ENCODE measurements around the gene TRAF3IP3. TPM values are rescaled to one million over a fixed set of nuclear protein-coding genes. Genes with fewer than 3 reads are reported as not detected.

The TRAF3IP3 gene
- total RNA-seq, 3 donors from 2014 or later, result 59.0 to 109 (median 85.2) TPM

DNA sequence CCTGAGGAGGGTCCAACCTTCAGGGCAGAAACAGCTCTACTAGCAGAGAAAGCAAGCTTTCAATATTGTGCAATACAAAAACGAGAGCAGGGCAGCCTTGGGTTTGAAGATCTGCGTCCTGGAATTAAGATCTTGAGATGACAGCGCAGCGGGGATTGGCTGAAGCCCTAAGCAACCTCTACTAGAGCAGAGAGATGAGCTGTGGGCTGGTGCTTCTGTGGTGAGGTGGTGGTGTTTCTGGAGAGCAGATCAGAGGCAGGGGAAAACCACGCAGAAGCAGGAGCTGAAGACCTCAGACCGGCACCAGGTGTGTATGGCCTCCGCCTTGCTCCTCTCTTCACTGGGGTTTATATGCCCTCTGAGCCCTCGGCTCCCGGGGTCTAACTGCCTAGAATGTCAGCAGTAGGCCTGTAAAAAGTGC lies 12.5 kb downstream of the TRAF3IP3 start:
- ATAC-seq (peak; percentile 87 to 89), DNase-seq (peak; percentile 71)
- H3K4me1 Mint-ChIP-seq (ENCODE audit: low read depth), result peaks cover 53% of the 10 kb centered on the region
- peaks cover 30% of the 10 kb centered on the region for H3K36me3 Mint-ChIP-seq (ENCODE audit: insufficient read depth)
- no peaks in the 10 kb centered on the region for H3K27me3 Mint-ChIP-seq (ENCODE audit: low read depth)
- H3K4me3 Mint-ChIP-seq, result no peak overlapping the region
- H3K9me3 Mint-ChIP-seq, result no peaks in the 10 kb centered on the region

DNA sequence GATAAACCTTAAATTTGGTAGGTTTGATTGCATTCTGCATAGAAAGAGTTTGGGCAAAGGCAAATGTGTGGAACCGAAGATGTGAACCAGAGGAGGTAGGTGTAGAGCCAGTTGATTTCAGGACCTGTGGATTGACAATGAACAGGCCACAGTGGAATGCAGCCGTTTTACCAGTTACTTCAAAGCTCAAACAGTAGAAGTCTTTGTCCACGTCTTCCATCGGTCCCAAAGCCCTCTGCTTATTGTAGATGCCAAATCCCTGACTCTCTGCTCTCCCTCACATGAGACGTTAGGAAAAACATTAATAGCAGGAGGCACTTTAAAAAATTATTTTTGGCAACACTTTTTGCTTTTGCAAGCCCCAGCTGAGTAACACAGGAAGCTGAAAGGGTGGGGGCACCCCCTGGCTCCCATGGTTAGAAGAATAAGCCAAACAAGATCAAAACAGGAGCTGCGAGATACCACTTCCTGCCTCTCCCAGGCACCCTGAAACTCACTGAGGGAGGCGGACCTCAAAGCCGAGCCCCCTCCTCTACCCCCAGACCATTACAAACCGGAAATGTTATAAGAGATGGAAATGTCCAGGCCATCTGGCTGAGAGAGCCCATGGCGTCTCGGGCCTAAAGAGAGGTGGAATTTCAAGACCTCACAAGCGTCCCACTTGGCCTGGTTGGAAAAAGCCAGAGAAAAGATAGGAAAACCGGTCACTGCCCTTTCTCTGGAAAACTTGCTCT lies 13.5 kb downstream of the TRAF3IP3 start:
- peak; percentile 61 for DNase-seq
- H3K27me3 Mint-ChIP-seq (ENCODE audit: low read depth), result no peaks in the 10 kb centered on the region
- peaks cover 45% of the 10 kb centered on the region for H3K4me1 Mint-ChIP-seq (ENCODE audit: low read depth)
- peak; percentile 72 to 75 for ATAC-seq
- peaks cover 26% of the 10 kb centered on the region for H3K36me3 Mint-ChIP-seq (ENCODE audit: insufficient read depth)
- no peak overlapping the region for H3K4me3 Mint-ChIP-seq
- no peaks in the 10 kb centered on the region for H3K9me3 Mint-ChIP-seq

DNA sequence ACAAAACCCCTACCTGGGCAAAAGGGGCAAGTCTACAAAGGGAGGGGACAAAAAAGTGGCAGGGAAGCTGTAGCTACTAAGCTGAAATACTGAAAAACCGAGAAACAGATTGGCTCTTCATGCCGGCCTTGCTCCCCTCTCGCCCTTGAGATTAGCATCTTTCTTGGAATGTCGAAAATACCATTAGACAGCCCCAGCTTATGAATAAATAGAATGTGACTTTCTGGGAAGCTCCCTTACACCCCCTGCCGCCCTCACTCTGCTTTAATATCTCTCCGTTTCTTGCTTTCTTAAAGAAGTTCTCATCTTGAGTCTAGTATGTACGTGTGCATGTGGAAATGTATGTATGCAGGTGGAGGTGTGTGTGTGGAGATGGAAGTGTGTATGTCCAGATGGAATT lies 14.1 kb downstream of the TRAF3IP3 start:
- no peak for DNase-seq
- no peak for ATAC-seq
- no peaks in the 10 kb centered on the region for H3K27me3 Mint-ChIP-seq (ENCODE audit: low read depth)
- H3K9me3 Mint-ChIP-seq, result no peaks in the 10 kb centered on the region
- peaks cover 43% of the 10 kb centered on the region for H3K4me1 Mint-ChIP-seq (ENCODE audit: low read depth)
- H3K36me3 Mint-ChIP-seq (ENCODE audit: insufficient read depth), result peaks cover 31% of the 10 kb centered on the region
- H3K4me3 Mint-ChIP-seq, result no peak overlapping the region

DNA sequence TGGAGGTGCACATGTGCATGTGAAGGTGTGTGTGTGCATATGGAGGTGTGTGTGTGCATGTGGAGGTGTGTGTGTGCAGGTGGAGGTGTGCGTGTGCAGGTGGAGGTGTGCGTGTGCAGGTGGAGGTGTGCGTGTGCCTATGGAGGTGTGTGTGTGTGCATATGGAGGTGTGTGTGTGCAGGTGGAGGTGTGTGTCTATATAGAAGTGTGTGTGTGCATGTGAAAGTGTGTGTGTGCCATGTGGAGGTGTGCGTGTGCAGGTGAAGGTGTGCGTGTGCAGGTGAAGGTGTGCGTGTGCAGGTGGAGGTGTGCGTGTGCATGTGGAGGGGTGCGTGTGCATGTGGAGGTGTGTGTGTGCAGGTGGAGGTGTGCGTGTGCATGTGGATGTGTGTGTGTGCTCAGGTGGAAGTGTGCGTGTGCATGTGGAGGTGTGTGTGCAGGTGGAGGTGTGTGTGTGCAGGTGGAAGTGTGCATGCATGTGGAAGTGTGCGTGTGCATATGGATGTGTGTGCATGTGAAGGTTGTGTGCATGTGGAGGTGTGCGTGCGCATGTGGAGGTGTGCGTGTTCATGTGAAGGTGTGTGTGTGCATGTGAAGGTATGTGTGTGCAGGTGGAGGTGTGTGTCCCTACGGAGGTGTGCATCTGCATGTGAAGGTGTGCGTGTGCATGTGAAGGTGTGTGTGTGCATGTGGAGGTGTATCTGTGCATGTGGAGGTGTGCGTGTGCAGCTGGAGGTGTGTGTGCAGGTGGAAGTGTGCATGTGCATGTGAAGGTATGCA lies 15.0 kb downstream of the TRAF3IP3 start:
- H3K4me1 Mint-ChIP-seq (ENCODE audit: low read depth), result peaks cover 38% of the 10 kb centered on the region
- DNase-seq (no peak), ATAC-seq (no peak)
- H3K36me3 Mint-ChIP-seq (ENCODE audit: insufficient read depth), result peaks cover 33% of the 10 kb centered on the region
- no peaks in the 10 kb centered on the region for H3K9me3 Mint-ChIP-seq
- H3K4me3 Mint-ChIP-seq, result no peak overlapping the region
- no peaks in the 10 kb centered on the region for H3K27me3 Mint-ChIP-seq (ENCODE audit: low read depth)

DNA sequence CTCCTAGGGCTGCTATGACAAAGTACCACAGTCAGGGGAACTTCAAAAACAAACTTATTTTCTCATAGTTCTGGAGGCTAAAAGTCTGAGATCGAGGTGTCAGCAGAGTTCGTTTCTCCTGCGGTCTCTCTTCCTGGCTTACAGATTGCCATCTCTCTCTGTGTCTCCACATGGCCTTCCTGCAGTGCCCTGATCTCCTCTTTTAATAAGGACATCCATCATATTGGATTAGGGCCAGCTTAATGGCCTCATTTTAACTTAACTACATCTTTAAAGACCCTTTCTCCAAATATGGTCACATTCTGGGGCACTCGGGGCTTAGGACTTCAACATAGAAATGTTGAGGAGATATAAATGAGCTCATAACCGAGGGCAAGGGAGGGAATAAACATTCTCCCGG lies 16.3 kb downstream of the TRAF3IP3 start:
- DNase-seq, result no peak
- no peak overlapping the region for H3K4me3 Mint-ChIP-seq
- peaks cover 29% of the 10 kb centered on the region for H3K4me1 Mint-ChIP-seq (ENCODE audit: low read depth)
- ATAC-seq, result no peak
- no peaks in the 10 kb centered on the region for H3K27me3 Mint-ChIP-seq (ENCODE audit: low read depth)
- peaks cover 38% of the 10 kb centered on the region for H3K36me3 Mint-ChIP-seq (ENCODE audit: insufficient read depth)
- H3K9me3 Mint-ChIP-seq, result no peaks in the 10 kb centered on the region

DNA sequence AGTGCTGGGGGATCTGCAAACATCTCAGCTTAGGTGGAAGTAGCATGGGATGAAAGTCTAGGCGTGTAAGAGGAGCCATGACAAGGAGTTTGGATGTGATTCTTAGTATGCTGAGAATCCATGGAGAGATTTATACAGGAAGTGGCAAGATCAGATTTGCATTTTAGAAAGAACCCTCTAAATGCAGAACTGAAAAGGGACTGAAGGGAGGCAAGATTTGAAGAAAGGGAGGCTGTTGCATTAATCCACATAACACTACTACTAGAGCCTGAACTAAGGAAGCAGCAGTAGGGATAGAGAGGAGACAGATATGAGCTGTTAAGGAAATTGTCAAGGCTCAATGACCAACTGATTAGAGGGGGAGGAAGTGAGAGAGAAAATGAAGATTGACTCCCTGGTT lies 18.7 kb downstream of the TRAF3IP3 start:
- H3K4me1 Mint-ChIP-seq (ENCODE audit: low read depth), result peaks cover 7% of the 10 kb centered on the region
- H3K4me3 Mint-ChIP-seq, result no peak overlapping the region
- no peak for DNase-seq
- no peaks in the 10 kb centered on the region for H3K9me3 Mint-ChIP-seq
- ATAC-seq, result no peak
- no peaks in the 10 kb centered on the region for H3K27me3 Mint-ChIP-seq (ENCODE audit: low read depth)
- H3K36me3 Mint-ChIP-seq (ENCODE audit: insufficient read depth), result peaks cover 55% of the 10 kb centered on the region

DNA sequence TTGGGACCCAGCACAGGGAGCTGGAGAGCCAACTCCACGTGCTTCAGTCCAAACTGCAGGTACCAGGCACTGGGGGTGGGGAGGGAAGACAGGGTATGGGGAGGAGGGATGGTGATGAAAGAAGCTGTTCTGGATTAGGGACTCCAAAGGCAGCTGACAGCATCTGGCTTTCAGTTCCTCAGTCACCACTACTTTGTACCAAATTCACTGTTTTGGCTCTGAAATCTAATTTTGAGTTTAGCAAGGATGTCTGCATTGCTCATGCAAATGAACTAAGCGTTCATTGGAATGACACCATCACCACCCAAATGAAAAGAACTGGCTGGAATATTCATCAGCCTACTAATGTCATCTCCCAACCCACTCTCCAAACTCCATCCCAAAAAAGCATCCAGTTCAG lies 19.8 kb downstream of the TRAF3IP3 start:
- no peaks in the 10 kb centered on the region for H3K9me3 Mint-ChIP-seq
- H3K4me1 Mint-ChIP-seq (ENCODE audit: low read depth), result peaks cover 7% of the 10 kb centered on the region
- no peak for DNase-seq
- no peak overlapping the region for H3K4me3 Mint-ChIP-seq
- H3K27me3 Mint-ChIP-seq (ENCODE audit: low read depth), result no peaks in the 10 kb centered on the region
- no peak for ATAC-seq
- peaks cover 60% of the 10 kb centered on the region for H3K36me3 Mint-ChIP-seq (ENCODE audit: insufficient read depth)

DNA sequence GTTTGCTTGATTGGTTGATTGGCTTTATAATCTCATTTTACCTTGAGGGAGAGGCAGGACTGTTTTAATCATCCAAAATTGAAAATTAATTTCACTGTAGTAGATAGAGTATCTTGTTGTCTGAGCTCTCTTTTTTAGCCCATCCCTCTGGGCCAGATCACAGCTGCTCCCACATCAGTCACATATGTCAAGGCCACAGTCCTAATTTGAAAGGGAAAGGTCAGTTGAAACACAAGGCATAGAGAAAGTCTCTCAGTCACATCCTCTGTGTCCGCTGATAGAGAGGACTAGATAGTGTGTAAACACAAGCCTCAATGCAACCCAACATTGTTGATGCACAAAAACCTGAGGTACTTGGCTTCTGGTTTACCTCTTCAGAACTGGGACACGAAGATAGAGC lies 21.7 kb downstream of the TRAF3IP3 start:
- Mint-ChIP-seq H3K27me3 (ENCODE audit: low read depth) (no peaks in the 10 kb centered on the region), H3K9me3 (no peaks in the 10 kb centered on the region), H3K4me1 (ENCODE audit: low read depth) (peaks cover 10% of the 10 kb centered on the region), H3K4me3 (no peak overlapping the region), H3K36me3 (ENCODE audit: insufficient read depth) (peaks cover 66% of the 10 kb centered on the region)
- DNase-seq (no peak), ATAC-seq (no peak)

DNA sequence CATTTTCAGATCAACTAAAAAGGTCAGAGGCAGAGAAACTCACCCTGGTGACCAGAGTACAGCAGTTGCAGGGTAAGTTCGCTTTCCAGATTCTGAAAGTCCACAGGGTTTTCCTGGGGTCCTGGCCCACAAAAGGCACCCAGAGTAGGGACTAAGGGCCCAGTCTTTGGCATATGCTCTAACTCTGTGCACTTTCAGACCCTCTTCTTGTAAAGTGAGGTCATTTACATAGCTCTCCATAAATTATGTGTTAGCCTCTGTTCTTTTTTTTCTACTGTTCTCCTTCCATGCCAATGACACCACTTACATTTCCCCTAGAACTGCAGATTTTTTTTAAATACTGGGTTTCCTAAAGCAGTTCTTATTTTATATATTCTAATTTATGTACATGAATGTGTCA lies 22.2 kb downstream of the TRAF3IP3 start:
- no peak for DNase-seq
- H3K27me3 Mint-ChIP-seq (ENCODE audit: low read depth), result no peaks in the 10 kb centered on the region
- H3K4me1 Mint-ChIP-seq (ENCODE audit: low read depth), result peaks cover 13% of the 10 kb centered on the region

DNA sequence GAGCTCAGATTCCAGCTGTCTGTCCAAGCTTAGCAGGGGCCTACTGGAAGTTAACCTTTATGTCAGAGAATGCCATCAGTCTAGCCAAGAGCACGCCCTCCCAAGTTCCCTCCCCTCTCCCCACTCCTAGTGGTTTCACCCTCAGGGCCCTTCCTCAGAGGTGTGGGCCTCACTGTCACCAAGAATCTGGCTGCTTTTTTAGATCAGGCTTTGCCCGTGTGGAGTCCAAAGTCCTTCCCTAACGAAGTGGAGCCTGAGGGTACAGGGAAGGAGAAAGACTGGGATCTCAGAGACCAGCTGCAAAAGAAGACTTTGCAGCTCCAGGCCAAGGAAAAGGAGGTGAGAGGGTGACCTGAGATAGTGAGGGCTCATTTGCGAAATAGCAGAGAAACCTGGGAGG lies 24.4 kb downstream of the TRAF3IP3 start:
- H3K4me1 Mint-ChIP-seq (ENCODE audit: low read depth), result peaks cover 32% of the 10 kb centered on the region
- DNase-seq (no peak), ATAC-seq (no peak)
- no peaks in the 10 kb centered on the region for H3K27me3 Mint-ChIP-seq (ENCODE audit: low read depth)
- no peaks in the 10 kb centered on the region for H3K9me3 Mint-ChIP-seq
- H3K36me3 Mint-ChIP-seq (ENCODE audit: insufficient read depth), result peaks cover 49% of the 10 kb centered on the region
- H3K4me3 Mint-ChIP-seq, result no peak overlapping the region

More for the DNA sequence above, 22.2 kb downstream of the TRAF3IP3 start:
- Mint-ChIP-seq H3K36me3 (ENCODE audit: insufficient read depth) (peaks cover 64% of the 10 kb centered on the region), H3K9me3 (no peaks in the 10 kb centered on the region), H3K4me3 (no peak overlapping the region)
- no peak for ATAC-seq

DNA sequence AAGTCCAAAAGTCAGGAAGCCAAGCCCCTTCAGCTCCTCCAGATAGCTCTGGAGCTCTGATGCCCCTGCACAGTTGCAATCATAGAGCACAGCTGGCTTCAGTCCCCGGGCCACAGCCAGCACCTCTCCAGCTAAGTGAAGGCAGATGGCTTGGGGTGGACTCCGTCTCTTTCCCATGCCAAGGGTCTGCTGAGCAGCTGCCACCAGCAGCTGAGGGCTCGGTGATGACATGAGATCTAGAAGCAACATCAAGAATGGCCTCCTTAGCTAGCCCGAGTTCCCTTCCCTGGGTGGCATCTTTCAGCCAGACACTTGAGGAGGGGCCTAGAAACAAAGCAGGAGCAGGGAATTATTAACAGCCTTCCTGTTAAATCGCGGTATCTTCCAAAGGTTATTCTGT lies 27.5 kb downstream of the TRAF3IP3 start:
- no peak for ATAC-seq

DNA sequence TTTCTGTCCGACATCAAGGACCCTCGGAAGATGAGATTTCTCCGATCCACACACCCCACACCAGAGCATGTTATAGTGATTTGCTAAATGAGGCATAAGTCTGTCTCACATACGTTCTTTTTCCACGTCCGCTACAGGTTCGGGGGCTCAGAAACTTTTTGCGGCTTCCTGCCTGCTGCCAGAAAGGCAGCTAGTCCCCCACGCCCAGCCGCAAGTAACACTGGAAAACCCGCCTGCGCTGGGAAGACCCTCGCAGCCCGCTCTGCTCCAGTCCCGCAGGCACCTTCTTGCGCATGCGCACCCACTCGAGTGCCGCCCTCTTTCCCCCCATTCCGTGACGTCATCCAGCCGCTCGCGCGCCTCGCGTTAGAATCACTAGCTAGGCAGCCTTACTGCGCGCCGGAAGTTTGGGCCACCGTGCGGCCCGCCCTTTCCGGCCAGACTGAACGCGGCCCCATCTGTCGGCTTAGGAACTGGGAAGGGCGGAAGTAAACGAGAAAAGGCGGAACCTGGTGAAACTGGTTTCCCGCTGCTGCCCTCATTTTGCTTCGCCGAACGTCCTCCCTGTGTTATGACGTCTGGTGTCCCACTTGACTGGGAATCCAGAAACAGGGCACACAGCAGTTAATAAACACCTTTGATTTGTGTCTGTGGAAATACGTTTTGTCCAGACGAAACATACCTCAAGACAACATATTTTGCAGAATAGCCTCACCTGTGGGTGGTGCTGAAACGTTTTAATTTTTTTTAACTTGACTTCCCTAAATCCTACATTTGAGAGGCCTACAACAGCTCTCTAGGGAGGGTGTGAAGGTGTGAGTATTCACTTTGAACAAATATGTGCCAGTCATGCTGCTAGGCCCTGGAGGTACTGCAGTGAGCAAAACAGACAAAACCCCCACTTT lies 28.7 kb downstream of the TRAF3IP3 start, which contains the start of gene C1orf74:
Gene C1orf74, minus strand, starts transcription at position 295 of the 905 bp plus-strand sequence. CDS start 925 bp downstream, outside the sequence.
- peaks cover 16% of the 10 kb centered on the region for H3K36me3 Mint-ChIP-seq (ENCODE audit: insufficient read depth)
- peaks cover 9% of the 10 kb centered on the region for H3K27me3 Mint-ChIP-seq (ENCODE audit: low read depth)

More for the DNA sequence above, 27.5 kb downstream of the TRAF3IP3 start:
- DNase-seq, result no peak
- Mint-ChIP-seq H3K36me3 (ENCODE audit: insufficient read depth) (peaks cover 25% of the 10 kb centered on the region), H3K27me3 (ENCODE audit: low read depth) (peaks cover 7% of the 10 kb centered on the region), H3K4me3 (peak overlapping the region; percentile 96), H3K4me1 (ENCODE audit: low read depth) (peaks cover 29% of the 10 kb centered on the region), H3K9me3 (no peaks in the 10 kb centered on the region)

DNA sequence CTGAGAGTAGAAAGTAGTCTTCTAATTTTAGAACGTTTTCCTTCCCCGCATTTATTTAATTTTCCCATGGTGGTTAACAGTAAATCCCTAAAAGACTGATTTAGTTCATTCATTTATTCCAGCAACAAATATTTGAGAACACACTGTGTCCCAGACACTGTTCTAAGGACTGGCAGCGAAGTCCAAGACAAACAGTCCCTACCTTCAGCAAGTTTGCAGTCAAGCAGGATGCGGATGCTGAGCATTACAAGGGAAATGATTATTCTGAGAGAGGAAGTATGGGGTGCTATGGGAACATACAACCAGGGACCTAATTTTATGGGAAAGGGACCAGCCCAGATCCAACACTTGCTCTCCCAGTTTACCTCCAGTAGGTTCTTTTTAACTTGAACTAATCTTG lies 29.7 kb downstream of the TRAF3IP3 start:
- Mint-ChIP-seq H3K4me3 (no peak overlapping the region), H3K4me1 (ENCODE audit: low read depth) (peaks cover 26% of the 10 kb centered on the region), H3K9me3 (no peaks in the 10 kb centered on the region), H3K36me3 (ENCODE audit: insufficient read depth) (peaks cover 10% of the 10 kb centered on the region), H3K27me3 (ENCODE audit: low read depth) (peaks cover 12% of the 10 kb centered on the region)
- no peak for DNase-seq
- no peak for ATAC-seq

More for the DNA sequence above, 28.7 kb downstream of the TRAF3IP3 start, which contains the start of gene C1orf74:
- ATAC-seq (peak; percentile 99), DNase-seq (peak; percentile 99)
- Mint-ChIP-seq H3K4me3 (peak within 1 kb of the TSS; percentile 96), H3K9me3 (no peaks in the 10 kb centered on the region), H3K4me1 (ENCODE audit: low read depth) (peaks cover 27% of the 10 kb centered on the region)

DNA sequence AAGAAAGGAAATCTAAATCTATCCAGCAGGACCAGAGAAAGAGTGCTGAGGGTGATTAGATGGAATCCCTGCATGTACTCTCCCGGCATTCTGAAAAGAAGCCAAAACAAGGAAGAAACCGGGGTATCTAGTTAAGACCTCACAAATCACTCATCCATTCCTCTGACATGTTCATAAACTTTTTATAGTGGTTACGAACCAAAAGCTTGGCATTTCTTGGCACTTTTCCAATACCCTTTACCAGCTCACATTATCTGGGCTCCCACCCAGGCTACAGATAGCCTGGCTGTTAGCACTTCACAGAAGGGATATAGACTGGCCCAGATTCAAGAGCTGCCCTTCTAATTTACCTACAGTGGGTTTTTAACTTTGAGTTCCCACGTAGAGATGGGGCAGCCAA lies 30.3 kb downstream of the TRAF3IP3 start:
- DNase-seq (no peak), ATAC-seq (no peak)
- Mint-ChIP-seq H3K9me3 (no peaks in the 10 kb centered on the region), H3K27me3 (ENCODE audit: low read depth) (peaks cover 15% of the 10 kb centered on the region), H3K4me3 (no peak overlapping the region), H3K36me3 (ENCODE audit: insufficient read depth) (peaks cover 10% of the 10 kb centered on the region), H3K4me1 (ENCODE audit: low read depth) (peaks cover 26% of the 10 kb centered on the region)

Data from activated T-cell treated with anti-CD3 and anti-CD28 coated beads, Interleukin-2, amount 50 U/mL, for 4 hours (primary cell).